NB4 (cell line): ENCODE results near the gene SLC4A9.

Experiments used
- CTCF ChIP-seq: IDR thresholded peaks from one replicate; pipeline ENCODE4 v1.5.1; 2012; ENCODE audit warnings: low read depth, low read length
- MAX ChIP-seq: IDR thresholded peaks from 2 replicates; pipeline ENCODE4 v1.6.1; 2011; ENCODE audit warnings: low read depth, low read length
- MYC ChIP-seq: IDR thresholded peaks from 2 replicates; pipeline ENCODE4 v1.6.1; 2011; ENCODE audit warnings: low read depth, low read length
- POLR2A ChIP-seq: IDR thresholded peaks from 2 replicates; pipeline ENCODE4 v1.6.1; 2011; ENCODE audit warnings: mild to moderate bottlenecking; ENCODE audit not compliant: insufficient read length; ENCODE audit errors: extremely low read depth

- no peak for TF ChIP-seq CTCF
- no peak for TF ChIP-seq POLR2A
- TF ChIP-seq MAX, result no peak
- no peak for TF ChIP-seq MYC
Observed at GRCh38 chr5:140339636-140340035, 20.4 kb upstream of the SLC4A9 start.
